HG02610 (cell line): ENCODE measurements around the gene WDR70.
"Not testable (repeated sequence)": the region's sequence is repeated elsewhere in the genome, so short reads cannot be mapped to it uniquely, and the experiment has no call there.

Experiments
- ATAC-seq: cut with Tn5 transposase; IDR thresholded peaks from one replicate; pipeline ENCODE4 v1.9.1; 2021; ENCODE audit warnings: mild to moderate bottlenecking, moderate library complexity; ENCODE audit not compliant: unreplicated experiment

Gene WDR70

DNA sequence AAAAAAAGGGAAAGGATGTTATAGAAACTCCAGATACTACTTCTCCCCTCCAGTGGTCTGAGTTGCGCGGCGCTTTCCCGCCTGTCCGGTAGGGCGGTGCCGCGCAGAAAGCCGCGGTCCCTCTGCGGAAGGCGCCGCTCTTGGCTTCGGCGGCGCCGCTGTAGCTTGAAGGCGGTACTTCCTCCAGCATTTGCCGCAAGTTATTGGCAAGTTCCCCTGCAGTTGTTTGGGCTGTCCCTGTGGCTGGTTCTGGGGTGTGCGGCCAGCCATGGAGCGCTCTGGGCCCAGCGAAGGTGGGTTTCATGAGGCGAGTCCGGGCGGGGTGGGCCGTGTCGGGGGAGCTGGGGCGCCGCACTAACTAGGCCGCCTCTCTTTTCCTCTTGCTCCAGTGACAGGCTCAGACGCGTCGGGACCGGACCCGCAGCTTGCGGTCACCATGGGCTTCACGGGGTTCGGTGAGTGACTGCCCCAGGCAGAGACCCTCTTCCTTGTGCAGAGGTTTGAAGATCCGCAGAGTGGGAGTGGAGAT lies at the start of gene WDR70:
Gene WDR70 (plus strand): TSS at position 219 of the 529 bp plus-strand sequence. CDS start 50 bp downstream, at position 269.
- peak; percentile 99 for ATAC-seq

GRCh38 chr5:37334754-37335153 lies 44.4 kb upstream of the WDR70 start:
- ATAC-seq = not testable (repeated sequence)

- not testable (repeated sequence) for ATAC-seq
Measured at GRCh38 chr5:37342741-37343140, 36.4 kb upstream of the WDR70 start.

- no peak for ATAC-seq
Measured at GRCh38 chr5:37355161-37355560, 24.0 kb upstream of the WDR70 start.

- ATAC-seq = no peak
Measured at GRCh38 chr5:37370550-37370863, 8.6 kb upstream of the WDR70 start.

GRCh38 chr5:37370864-37371726 lies 8.0 kb upstream of the WDR70 start, which contains the start of gene NUP155:
TSS of gene NUP155 (minus strand) at chr5:37371106. CDS start at chr5:37370977, 129 bp downstream.
- ATAC-seq = peak; percentile 92

DNA sequence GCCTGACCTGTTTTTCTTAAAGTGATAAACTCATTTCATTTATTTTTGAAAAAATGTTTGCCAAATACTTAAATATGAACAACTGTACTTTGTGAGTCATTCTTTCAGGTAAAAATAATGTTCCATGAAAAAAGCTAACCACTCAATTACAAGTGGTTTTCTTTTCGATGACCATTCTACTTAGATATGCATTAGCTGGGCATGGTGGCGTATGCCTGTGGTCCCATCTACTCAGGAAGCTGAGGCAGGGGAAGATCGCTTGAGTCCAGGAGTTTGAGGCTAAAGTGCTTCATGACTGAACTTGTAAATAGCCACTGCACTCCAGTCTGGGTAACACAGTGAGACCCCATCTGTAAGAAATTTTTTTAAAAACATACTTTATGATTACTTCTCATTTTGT lies 4.0 kb upstream of the WDR70 start:
- ATAC-seq = no peak

GRCh38 chr5:37378066-37378465 lies 1.1 kb upstream of the WDR70 start:
- ATAC-seq = not testable (repeated sequence)

DNA sequence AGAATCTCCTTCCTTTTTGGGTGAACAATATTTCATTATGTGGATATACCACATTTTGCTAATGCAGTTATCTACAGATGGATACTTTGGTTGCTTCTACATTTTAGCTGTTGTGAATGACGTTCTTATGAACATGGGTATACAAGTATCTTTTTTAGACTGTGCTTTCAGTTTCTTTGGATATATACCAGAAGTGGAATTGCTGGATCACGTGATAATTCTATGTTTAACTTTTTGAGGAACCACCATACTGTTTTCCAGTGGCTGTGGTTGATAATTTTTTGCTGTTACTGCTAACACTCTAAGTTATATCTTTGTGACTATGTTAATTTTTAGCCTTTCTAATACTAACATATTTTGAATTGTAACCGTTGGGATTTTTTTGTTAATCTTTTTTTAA lies 12.5 kb downstream of the WDR70 start:
- ATAC-seq = no peak

- no peak for ATAC-seq
Measured at GRCh38 chr5:37396352-37396751, 17.2 kb downstream of the WDR70 start.

- ATAC-seq = no peak
Measured at GRCh38 chr5:37400501-37400900, 21.4 kb downstream of the WDR70 start.

- ATAC-seq = no peak
Measured at GRCh38 chr5:37412515-37412914, 33.4 kb downstream of the WDR70 start.

- not testable (repeated sequence) for ATAC-seq
Measured at GRCh38 chr5:37415456-37415855, 36.3 kb downstream of the WDR70 start.

DNA sequence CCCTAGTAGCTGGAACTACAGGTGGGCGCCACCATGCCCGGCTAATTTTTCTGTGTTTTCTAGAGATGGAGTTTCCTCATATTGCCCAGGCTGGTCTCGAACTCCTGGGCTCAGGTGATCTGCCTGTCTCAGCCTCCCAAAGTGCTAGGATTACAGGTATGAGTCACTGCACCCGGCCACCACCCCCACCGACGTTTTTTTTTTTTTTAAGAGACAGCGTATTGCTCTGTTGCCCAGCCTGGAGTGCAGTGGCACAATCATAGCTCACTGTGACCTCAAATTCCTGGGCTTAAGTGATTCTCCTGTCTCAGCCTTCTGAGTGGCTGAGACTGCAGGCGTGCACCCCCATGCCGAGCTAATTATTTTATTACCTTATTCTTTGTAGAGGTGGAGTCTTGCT lies 38.2 kb downstream of the WDR70 start:
- ATAC-seq = no peak

- no peak for ATAC-seq
Measured at GRCh38 chr5:37424441-37424840, 45.3 kb downstream of the WDR70 start.

- ATAC-seq = no peak
Measured at GRCh38 chr5:37428044-37428443, 48.9 kb downstream of the WDR70 start.

DNA sequence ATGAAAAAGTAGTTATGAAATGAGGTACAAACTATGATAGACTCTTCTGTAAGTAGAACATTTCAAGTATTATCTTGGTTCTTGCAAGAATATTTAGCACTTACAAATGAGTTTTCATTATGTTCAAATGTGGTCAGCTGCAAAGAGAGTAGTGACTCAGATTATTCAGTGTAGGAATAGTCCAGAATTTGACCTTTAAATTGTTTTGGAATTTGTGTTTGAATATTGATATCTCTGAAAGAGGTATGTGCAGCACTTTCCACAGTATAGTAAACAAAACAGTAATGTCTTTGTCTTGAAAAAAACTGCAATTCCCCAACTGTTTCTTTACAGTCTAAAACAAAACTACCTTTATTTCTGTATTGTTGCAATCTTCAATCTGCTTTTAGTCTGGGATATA lies 56.1 kb downstream of the WDR70 start:
- no peak for ATAC-seq

DNA sequence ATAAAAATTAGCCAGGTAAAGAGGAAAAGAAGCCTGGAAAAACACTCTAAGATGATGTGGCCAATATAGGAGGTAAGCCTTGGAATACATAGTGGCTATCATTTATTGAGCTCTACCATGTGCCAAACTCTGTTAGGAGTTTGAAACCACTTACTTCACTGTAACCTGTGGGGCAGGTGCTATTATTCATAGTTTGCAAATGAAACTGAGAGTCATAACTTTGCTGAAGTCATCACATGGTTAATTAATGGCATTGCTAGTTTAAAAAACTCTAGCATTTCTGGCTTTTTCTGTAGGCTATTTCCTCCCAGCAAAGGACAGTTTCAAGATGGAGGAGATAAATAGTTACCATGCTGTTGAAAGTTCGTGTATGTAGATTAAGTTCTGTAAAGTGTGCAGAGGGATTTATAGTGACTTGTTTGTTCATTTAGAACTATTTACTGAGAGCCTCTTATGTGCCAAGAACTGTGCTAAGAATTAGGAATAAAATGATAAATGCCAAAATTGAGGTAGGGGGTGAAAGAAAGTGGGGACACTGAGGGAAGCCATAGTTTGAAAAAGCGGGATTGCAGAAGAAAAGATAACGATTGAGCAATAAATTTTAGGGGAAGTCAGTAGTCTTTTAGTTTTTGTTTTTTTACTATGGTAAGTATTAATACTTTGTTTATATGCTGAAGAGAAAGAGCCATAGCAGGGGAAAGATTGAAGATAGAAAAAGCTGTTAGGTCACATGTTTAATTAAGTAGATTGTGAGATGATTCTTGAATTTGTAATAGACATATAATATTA lies 57.2 kb downstream of the WDR70 start:
- no peak for ATAC-seq

DNA sequence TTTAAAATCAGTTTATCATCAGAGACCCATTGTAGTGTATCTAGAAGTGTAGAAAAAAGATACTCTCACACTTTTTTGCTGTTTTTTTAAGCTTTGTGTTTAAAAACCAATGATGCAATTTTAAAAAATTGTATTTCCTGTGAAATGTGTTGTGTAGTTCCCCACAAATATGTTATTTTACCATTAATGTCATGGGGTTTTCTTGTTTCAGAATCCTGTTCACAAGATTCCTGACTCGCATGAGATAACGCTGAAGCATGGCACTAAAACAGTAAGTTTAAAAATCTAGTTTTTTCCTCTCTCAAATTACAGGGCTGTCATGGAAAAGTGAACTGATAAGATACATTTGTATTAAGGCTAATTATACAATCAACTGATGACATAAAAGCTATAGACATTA lies 58.6 kb downstream of the WDR70 start:
- no peak for ATAC-seq

DNA sequence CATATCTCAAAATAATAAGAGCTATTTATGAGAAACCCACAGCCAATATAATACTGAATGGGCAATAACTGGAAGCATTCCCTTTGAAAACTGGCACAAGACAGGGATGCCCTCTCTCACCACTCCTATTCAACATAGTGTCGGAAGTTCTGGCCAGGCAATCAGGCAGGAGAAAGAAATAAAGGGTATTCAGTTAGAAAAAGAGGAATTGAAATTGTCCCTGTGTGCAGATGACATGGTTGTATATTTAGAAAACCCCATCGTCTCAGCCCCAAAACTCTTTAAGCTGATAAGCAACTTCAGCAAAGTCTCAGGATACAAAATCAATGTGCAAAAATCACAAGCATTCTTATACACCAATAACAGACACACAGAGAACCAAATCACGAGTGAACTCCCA lies 66.7 kb downstream of the WDR70 start:
- ATAC-seq = not testable (repeated sequence)

DNA sequence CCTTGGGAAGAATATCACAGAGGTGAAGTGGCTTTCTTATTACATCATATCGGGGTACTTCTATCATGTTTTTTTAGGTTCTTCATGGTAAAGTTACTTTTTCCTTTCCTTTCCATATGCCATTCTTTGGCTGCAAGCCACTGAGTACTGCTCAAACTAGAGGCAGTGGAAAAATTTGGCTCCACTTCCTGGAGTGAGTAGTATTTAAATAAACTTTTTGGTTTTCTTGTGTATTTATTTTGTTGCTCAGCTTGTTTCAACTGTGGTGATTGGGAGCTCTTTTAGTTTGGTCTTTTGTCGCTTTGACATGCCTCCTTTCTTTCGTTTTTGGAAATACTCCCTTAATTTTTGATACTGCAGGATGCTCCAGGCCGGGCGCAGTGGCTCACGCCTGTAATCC lies 69.8 kb downstream of the WDR70 start:
- no peak for ATAC-seq

- ATAC-seq = not testable (repeated sequence)
Measured at GRCh38 chr5:37451991-37452390, 72.9 kb downstream of the WDR70 start.
